IMR-90 (cell line): Measurements from ENCODE around the gene TMEM35B. TPM values are rescaled to one million over a fixed set of nuclear protein-coding genes. Genes with fewer than 3 reads are reported as not detected.
A peak's percentile ranks its signal among the peaks of the same experiment; 100 is the strongest.

ENCODE experiments used
- ATAC-seq: fragments of 200-7000 bp; cut with Tn5 transposase; 2 replicates; pipeline ENCODE4 v1.9.1; 2020; ENCODE audit warnings: low read depth, mild to moderate bottlenecking, moderate library complexity
- BruUV-seq: library from RNA; stranded (reverse); fragments of 400-500 nt; replicated peaks from 2 replicates; lab custom pipeline; 2021; lab: Mats Ljungman, UMichigan
- CTCF ChIA-PET: fragments of 300-600 bp; formaldehyde crosslinking; extraction: SDS; loops from one replicate; lab custom pipeline; 2021; ENCODE audit warnings: antibody characterized with exemption; lab: Yijun Ruan, JAX
- POLR2A ChIA-PET: fragments of 300-600 bp; sonication (Branson Sonifier 250); formaldehyde crosslinking; loops from one replicate; lab custom pipeline; 2022; ENCODE audit warnings: antibody characterized with exemption; ENCODE audit not compliant: unreplicated experiment; lab: Charles Lee
- DNase-seq: peaks from one replicate; pipeline ENCODE4 v3.0.0; 2013
- H2AFZ ChIP-seq: replicated peaks from 2 replicates; pipeline ENCODE3; 2013; ENCODE audit warnings: low read length, mild to moderate bottlenecking; ENCODE audit not compliant: poor library complexity
- H2AK5ac ChIP-seq: 2 replicates; pipeline ENCODE4 v1.6.1; 2013; ENCODE audit warnings: low read depth, low read length, inconsistent platforms
- H2AK9ac ChIP-seq: replicated peaks from 2 replicates; pipeline ENCODE3; 2013; ENCODE audit warnings: mild to moderate bottlenecking, low read depth, low read length, moderate library complexity; ENCODE audit not compliant: poor library complexity
- H2BK120ac ChIP-seq: 2 replicates; pipeline ENCODE4 v1.6.1; 2013; ENCODE audit warnings: low read depth, low read length, inconsistent platforms
- H2BK15ac ChIP-seq: 3 replicates; pipeline ENCODE4 v1.6.1; 2013; ENCODE audit warnings: low read depth, low read length, inconsistent platforms
- H2BK20ac ChIP-seq: 2 replicates; pipeline ENCODE4 v1.6.1; 2013; ENCODE audit warnings: low read depth, mild to moderate bottlenecking, inconsistent platforms, low read length, moderate library complexity
- H2BK5ac ChIP-seq: 2 replicates; pipeline ENCODE4 v1.6.1; 2013; ENCODE audit warnings: mild to moderate bottlenecking, low read depth, low read length, inconsistent platforms; ENCODE audit not compliant: poor library complexity, severe bottlenecking
- H3K14ac ChIP-seq: replicated peaks from 2 replicates; pipeline ENCODE4 v1.6.1; 2013; ENCODE audit warnings: low read depth, low read length, inconsistent platforms
- H3K18ac ChIP-seq: 2 replicates; pipeline ENCODE4 v1.6.1; 2013; ENCODE audit warnings: low read depth, low read length, control low read depth
- H3K23ac ChIP-seq: 2 replicates; pipeline ENCODE4 v1.6.1; 2013; ENCODE audit warnings: low read depth, low read length, inconsistent platforms
- H3K27ac ChIP-seq: 2 replicates; pipeline ENCODE4 v1.5.1; 2013; ENCODE audit warnings: mild to moderate bottlenecking, control low read depth, low read length; ENCODE audit not compliant: insufficient read depth
- H3K27me3 ChIP-seq: 2 replicates; pipeline ENCODE4 v1.6.1; 2013; ENCODE audit warnings: low read length; ENCODE audit not compliant: control insufficient read depth, insufficient read depth
- H3K36me3 ChIP-seq: 2 replicates; pipeline ENCODE4 v1.6.1; 2013; ENCODE audit warnings: low read length, mixed read lengths; ENCODE audit not compliant: control insufficient read depth, insufficient read depth
- H3K4ac ChIP-seq: 2 replicates; pipeline ENCODE4 v1.6.1; 2013; ENCODE audit warnings: low read depth, low read length, inconsistent platforms
- H3K4me1 ChIP-seq: 2 replicates; pipeline ENCODE4 v1.6.1; 2013; ENCODE audit warnings: low read length, mixed read lengths; ENCODE audit not compliant: control insufficient read depth, insufficient read depth
- H3K4me2 ChIP-seq: 2 replicates; pipeline ENCODE4 v1.6.1; 2013; ENCODE audit warnings: low read depth, mild to moderate bottlenecking, control low read depth, low read length, moderate library complexity
- H3K4me3 ChIP-seq: 2 replicates; pipeline ENCODE4 v1.5.1; 2013; ENCODE audit warnings: low read depth, mild to moderate bottlenecking, control low read depth, low read length, moderate library complexity; ENCODE audit not compliant: insufficient read depth
- H3K56ac ChIP-seq: 2 replicates; pipeline ENCODE4 v1.6.1; 2013; ENCODE audit warnings: low read length, inconsistent platforms; ENCODE audit not compliant: insufficient read depth; ENCODE audit errors: extremely low read depth
- H3K79me1 ChIP-seq, 2 experiments: 2 replicates each; pipeline ENCODE4 v1.6.1; 2013; ENCODE audit warnings: low read length in 2 of 2, inconsistent platforms in 1 of 2, low read depth in 1 of 2
- H3K9ac ChIP-seq: 2 replicates; pipeline ENCODE4 v1.6.1; 2013; ENCODE audit warnings: low read depth, low read length, control low read depth
- H3K9me1 ChIP-seq: 2 replicates; pipeline ENCODE4 v1.6.1; 2013; ENCODE audit warnings: low read length, inconsistent platforms; ENCODE audit not compliant: insufficient read depth
- H3K9me3 ChIP-seq: 2 replicates; pipeline ENCODE4 v1.6.1; 2013; ENCODE audit warnings: low read length; ENCODE audit not compliant: control insufficient read depth, insufficient read depth
- H4K20me1 ChIP-seq: 2 replicates; pipeline ENCODE4 v1.6.1; 2013; ENCODE audit warnings: low read length, inconsistent platforms; ENCODE audit not compliant: insufficient read depth
- H4K5ac ChIP-seq: 2 replicates; pipeline ENCODE4 v1.6.1; 2013; ENCODE audit warnings: mild to moderate bottlenecking, low read depth, low read length, control low read depth
- H4K8ac ChIP-seq, 2 experiments: 2 replicates each; pipeline ENCODE4 v1.6.1; 2013; ENCODE audit warnings: low read depth in 2 of 2, low read length in 2 of 2, control low read depth in 1 of 2, inconsistent platforms in 1 of 2
- H4K91ac ChIP-seq: 2 replicates; pipeline ENCODE4 v1.6.1; 2013; ENCODE audit warnings: low read depth, low read length, inconsistent platforms; ENCODE audit not compliant: insufficient read depth
- BHLHE40 ChIP-seq: fragments of 150-350 bp; IDR thresholded peaks from 2 replicates; pipeline ENCODE4 v1.6.1; 2016; ENCODE audit warnings: mild to moderate bottlenecking, low read depth, low read length
- CEBPB ChIP-seq: IDR thresholded peaks from 2 replicates; pipeline ENCODE4 v1.6.1; 2012; ENCODE audit warnings: low read depth, low read length, improper control_type of control experiment
- CHD1 ChIP-seq: IDR thresholded peaks from 2 replicates; pipeline ENCODE4 v1.6.1; 2012; ENCODE audit warnings: low read depth, low read length, improper control_type of control experiment
- ELK1 ChIP-seq: fragments of 150-350 bp; IDR thresholded peaks from 2 replicates; pipeline ENCODE4 v1.6.1; 2016; ENCODE audit warnings: low read depth, mild to moderate bottlenecking, low read length, moderate library complexity, borderline replicate concordance
- FOS ChIP-seq: fragments of 150-350 bp; IDR thresholded peaks from 2 replicates; pipeline ENCODE4 v1.6.1; 2016; ENCODE audit warnings: low read depth, low read length
- MAFK ChIP-seq: IDR thresholded peaks from 2 replicates; pipeline ENCODE4 v1.6.1; 2012; ENCODE audit warnings: low read depth, low read length, improper control_type of control experiment
- MAZ ChIP-seq: IDR thresholded peaks from 2 replicates; pipeline ENCODE4 v1.6.1; 2012; ENCODE audit warnings: low read depth, mild to moderate bottlenecking, low read length, improper control_type of control experiment, moderate library complexity, borderline replicate concordance
- MXI1 ChIP-seq: IDR thresholded peaks from 2 replicates; pipeline ENCODE4 v1.6.1; 2012; ENCODE audit warnings: low read depth, mild to moderate bottlenecking, low read length, moderate library complexity, borderline replicate concordance
- NFE2L2 ChIP-seq: fragments of 150-350 bp; IDR thresholded peaks from 2 replicates; pipeline ENCODE4 v1.6.1; 2016; ENCODE audit warnings: low read depth, mild to moderate bottlenecking, low read length
- POLR2A ChIP-seq: IDR thresholded peaks from 2 replicates; pipeline ENCODE4 v1.6.1; 2012; ENCODE audit warnings: mild to moderate bottlenecking, low read depth, low read length
- RAD21 ChIP-seq: IDR thresholded peaks from 2 replicates; pipeline ENCODE4 v1.6.1; 2012; ENCODE audit warnings: low read length, improper control_type of control experiment
- RCOR1 ChIP-seq: IDR thresholded peaks from 2 replicates; pipeline ENCODE4 v1.6.1; 2012; ENCODE audit warnings: mild to moderate bottlenecking, low read length, improper control_type of control experiment; ENCODE audit not compliant: insufficient replicate concordance
- RFX5 ChIP-seq: IDR thresholded peaks from 2 replicates; pipeline ENCODE4 v1.8.0; 2012; ENCODE audit warnings: low read depth, mild to moderate bottlenecking, low read length, moderate library complexity
- SMC3 ChIP-seq: fragments of 150-350 bp; IDR thresholded peaks from 2 replicates; pipeline ENCODE4 v1.6.1; 2016; ENCODE audit warnings: low read depth, mild to moderate bottlenecking, antibody characterized with exemption, low read length, moderate library complexity
- USF2 ChIP-seq: fragments of 150-350 bp; IDR thresholded peaks from 2 replicates; pipeline ENCODE4 v1.6.1; 2017; ENCODE audit warnings: mild to moderate bottlenecking, antibody characterized with exemption, low read length, low read depth
- WGBS, 2 experiments: methylation state at CpG; one replicate each; pipeline versions ENCODE4 v1.1.5 to v1.1.7; 2013; ENCODE audit warnings: missing lambda C conversion rate in 2 of 2; ENCODE audit not compliant: insufficient read length in 1 of 2; ENCODE audit errors: extremely low coverage in 2 of 2; 5-methylcytosine and 5-hydroxymethylcytosine counted together
- dilution Hi-C: fragments of 300-500 bp; cut with HindIII; formaldehyde crosslinking; loops from one replicate; pipeline ENCODE4 v1.14.3; 2018; ENCODE audit warnings: low sequenced_read_pairs; ENCODE audit not compliant: unreplicated experiment
- in situ Hi-C: fragments of 300-500 bp; cut with MboI; formaldehyde crosslinking; loops from 3 replicates; pipeline ENCODE4 v1.14.3; 2019; ENCODE audit warnings: low sequenced_read_pairs, inconsistent platforms, mixed read lengths
- intact Hi-C: fragments of 100-400 bp; cut with micrococcal nuclease; formaldehyde crosslinking; loops from 2 replicates; pipeline ENCODE4 v1.10.0; 2022
- polyA plus RNA-seq, 3 experiments: library from polyadenylated mRNA; depleted of rRNA; stranded (reverse); fragments of >200 nt; gene quantifications; 2 replicates each; pipeline ENCODE4 v1.2.3, GENCODE V29; 2012; ENCODE audit warnings: low replicate concordance in 1 of 3
- total RNA-seq: library from RNA; depleted of rRNA; stranded (reverse); fragments of >200 nt; gene quantifications from 2 replicates; pipeline ENCODE4 v1.2.3, GENCODE V29; 2012
- TF ChIP-seq, protein P1 (sequence below): conservative IDR thresholded peaks from 2 replicates; pipeline ENCODE4 v1.5.1; 2012; ENCODE audit warnings: mild to moderate bottlenecking, low read depth, low read length, improper control_type of control experiment

The TMEM35B gene
- total and polyA plus RNA-seq, 2 of the 4 experiments (the other 2 are of a cell fraction): 19.7 to 20.4 TPM

GRCh38 chr1:35032384-35032739 is 47.2 kb upstream of the TMEM35B start:
- Histone ChIP-seq H3K4me1 (peaks cover 4% of the 10 kb centered on the region), H4K91ac (peak overlapping the region; percentile 20; the same call in 1 of the 2 replicates), H3K79me1 (peaks cover 11 to 14% of the 10 kb centered on the region in 2 experiments; a peak in 3 of 4 replicates), H3K27ac (no peak overlapping the region), H4K8ac (peak overlapping the region; percentile 56 to 95; a peak in 3 of 4 replicates), H3K9ac (no peak overlapping the region), H2BK120ac (0 out of 2 replicates have a peak overlapping the region, but pooled peaks have one; percentile 57), H4K5ac (peak overlapping the region; percentile 80), H4K20me1 (peaks cover 4% of the 10 kb centered on the region), H2AFZ (peak overlapping the region; percentile 85), H2AK9ac (no peak overlapping the region), H3K23ac (no peak overlapping the region), H3K27me3 (no peaks in the 10 kb centered on the region), H3K36me3 (peaks cover 4% of the 10 kb centered on the region), H3K9me1 (no peaks in the 10 kb centered on the region; the same call in 1 of the 2 replicates), H3K18ac (no peak overlapping the region), H3K4me3 (peak overlapping the region; percentile 58; the same call in 1 of the 2 replicates), H3K4ac (peak overlapping the region; percentile 58; the same call in 1 of the 2 replicates), H2BK15ac (no peak overlapping the region), H3K9me3 (no peaks in the 10 kb centered on the region), H2BK20ac (no peak overlapping the region), H3K14ac (peak overlapping the region; percentile 50; the same call in 1 of the 2 replicates), H3K56ac (no peak overlapping the region), H2AK5ac (peak overlapping the region; percentile 3; the same call in 1 of the 2 replicates), H3K4me2 (0 out of 2 replicates have a peak overlapping the region, but pooled peaks have one; percentile 16), H2BK5ac (no peak overlapping the region)
- ChIA-PET POLR2A (interaction anchor here (1.1 kb wide), 1 partner anchor 16 kb away, joined by 3 read pairs; no protein-coding TSS in a partner anchor), CTCF (interaction anchor here (0.6 kb wide), 1 partner anchor 13 kb away, joined by 3 read pairs; no protein-coding TSS in a partner anchor)
- no peak for DNase-seq
- dilution Hi-C loops: no loop called here
- intact Hi-C loops: loop anchor here (5.0 kb wide), 1 partner anchor 145 kb away; no protein-coding TSS in a partner anchor
- ATAC-seq: no peak
- in situ Hi-C loops: no loop called here
- TF ChIP-seq MXI1 (no peak), USF2 (no peak), RAD21 (no peak), SMC3 (no peak), CEBPB (no peak), CHD1 (no peak), RCOR1 (no peak), NFE2L2 (no peak), BHLHE40 (no peak), MAFK (no peak), RFX5 (no peak), MAZ (no peak), FOS (no peak), ELK1 (no peak), POLR2A (no peak)
- TF ChIP-seq, protein P1, sequence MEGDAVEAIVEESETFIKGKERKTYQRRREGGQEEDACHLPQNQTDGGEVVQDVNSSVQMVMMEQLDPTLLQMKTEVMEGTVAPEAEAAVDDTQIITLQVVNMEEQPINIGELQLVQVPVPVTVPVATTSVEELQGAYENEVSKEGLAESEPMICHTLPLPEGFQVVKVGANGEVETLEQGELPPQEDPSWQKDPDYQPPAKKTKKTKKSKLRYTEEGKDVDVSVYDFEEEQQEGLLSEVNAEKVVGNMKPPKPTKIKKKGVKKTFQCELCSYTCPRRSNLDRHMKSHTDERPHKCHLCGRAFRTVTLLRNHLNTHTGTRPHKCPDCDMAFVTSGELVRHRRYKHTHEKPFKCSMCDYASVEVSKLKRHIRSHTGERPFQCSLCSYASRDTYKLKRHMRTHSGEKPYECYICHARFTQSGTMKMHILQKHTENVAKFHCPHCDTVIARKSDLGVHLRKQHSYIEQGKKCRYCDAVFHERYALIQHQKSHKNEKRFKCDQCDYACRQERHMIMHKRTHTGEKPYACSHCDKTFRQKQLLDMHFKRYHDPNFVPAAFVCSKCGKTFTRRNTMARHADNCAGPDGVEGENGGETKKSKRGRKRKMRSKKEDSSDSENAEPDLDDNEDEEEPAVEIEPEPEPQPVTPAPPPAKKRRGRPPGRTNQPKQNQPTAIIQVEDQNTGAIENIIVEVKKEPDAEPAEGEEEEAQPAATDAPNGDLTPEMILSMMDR: no peak
- no CpG with 5 or more reads among the region's 1 CpG for WGBS, 2 experiments
- BruUV-seq: no TSS peak
